GM21786 (cell line): ENCODE results near the gene IARS2.
"Not testable (repeated sequence)": the region's sequence is repeated elsewhere in the genome, so short reads cannot be mapped to it uniquely, and the experiment has no call there.

Experiments used
- ATAC-seq: cut with Tn5 transposase; IDR thresholded peaks from one replicate; pipeline ENCODE4 v1.9.1; 2021; ENCODE audit not compliant: unreplicated experiment

Gene IARS2

DNA sequence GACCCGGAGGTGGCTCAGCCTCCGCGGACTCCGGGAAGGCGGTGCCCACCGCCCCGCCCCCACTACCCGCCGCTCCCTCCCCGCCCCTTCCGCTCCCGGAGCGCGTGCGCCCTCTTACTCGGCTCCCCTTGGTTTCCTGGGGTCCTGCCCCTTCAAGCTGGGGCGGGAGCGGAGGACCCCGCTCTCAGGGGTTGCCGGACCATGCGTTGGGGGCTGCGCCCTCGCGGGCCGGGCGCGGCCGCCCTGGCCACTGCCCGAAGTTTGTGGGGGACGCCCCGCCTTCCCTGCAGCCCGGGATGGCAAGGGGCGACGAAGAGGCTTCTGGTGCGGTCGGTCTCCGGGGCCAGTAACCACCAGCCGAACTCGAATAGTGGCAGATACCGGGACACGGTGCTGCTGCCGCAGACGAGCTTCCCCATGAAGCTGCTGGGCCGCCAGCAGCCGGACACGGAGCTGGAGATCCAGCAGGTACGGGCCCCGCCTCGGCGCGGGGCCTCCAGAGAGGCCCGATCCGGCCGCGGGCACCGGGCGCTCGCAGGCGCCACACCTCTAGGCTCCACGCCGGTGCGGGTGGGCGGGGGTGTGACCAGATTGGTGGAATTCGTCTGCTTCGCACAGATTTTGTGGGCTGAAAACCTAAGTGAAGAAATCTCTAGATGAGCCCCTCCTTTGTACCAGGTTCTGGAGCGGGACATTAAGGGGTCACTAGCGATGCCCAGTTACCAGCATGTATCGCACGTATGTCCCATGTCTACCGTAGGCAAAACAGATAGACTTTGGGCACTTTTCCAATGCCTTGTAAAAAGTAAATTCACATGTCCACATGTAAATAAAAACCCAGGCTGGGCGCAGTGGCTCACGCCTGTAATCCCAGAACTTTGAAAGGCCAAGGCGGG is at the start of gene IARS2:
Gene IARS2 (plus strand): TSS at position 117 of the 896 bp plus-strand sequence. CDS start 85 bp downstream, at position 202.
- peak; percentile 51 for ATAC-seq

DNA sequence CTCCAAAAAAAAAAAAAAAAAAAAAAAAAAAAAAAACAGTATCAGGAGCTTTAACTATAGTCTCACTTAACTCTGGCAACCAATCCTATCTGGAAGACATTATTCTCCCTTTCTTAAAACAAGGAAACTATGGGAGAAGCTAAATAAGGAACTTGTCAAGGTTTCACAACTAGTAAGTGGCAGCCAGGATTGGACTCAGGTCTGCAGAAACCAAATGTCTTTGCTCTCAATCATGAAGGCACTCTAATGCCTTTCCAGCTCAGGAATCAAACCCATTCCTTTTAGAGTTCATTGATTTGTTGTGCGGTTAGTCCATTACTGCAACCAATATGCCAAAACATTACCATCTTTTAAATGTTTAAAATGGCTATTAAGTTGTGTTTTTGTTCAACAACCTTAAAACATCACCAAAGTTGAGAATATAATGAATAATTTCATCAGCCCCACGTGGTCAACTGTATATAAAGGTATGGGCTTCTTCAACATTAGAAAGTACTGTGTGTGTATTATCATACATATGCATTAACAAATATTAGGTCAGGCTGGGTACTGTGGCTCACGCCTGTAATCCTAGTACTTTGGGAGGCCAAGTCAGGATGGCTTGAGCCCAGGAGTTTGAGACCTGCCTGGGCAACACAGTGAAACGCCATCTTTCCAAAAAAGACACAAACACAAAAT is 49.1 kb upstream of the IARS2 start:
- no peak for ATAC-seq

DNA sequence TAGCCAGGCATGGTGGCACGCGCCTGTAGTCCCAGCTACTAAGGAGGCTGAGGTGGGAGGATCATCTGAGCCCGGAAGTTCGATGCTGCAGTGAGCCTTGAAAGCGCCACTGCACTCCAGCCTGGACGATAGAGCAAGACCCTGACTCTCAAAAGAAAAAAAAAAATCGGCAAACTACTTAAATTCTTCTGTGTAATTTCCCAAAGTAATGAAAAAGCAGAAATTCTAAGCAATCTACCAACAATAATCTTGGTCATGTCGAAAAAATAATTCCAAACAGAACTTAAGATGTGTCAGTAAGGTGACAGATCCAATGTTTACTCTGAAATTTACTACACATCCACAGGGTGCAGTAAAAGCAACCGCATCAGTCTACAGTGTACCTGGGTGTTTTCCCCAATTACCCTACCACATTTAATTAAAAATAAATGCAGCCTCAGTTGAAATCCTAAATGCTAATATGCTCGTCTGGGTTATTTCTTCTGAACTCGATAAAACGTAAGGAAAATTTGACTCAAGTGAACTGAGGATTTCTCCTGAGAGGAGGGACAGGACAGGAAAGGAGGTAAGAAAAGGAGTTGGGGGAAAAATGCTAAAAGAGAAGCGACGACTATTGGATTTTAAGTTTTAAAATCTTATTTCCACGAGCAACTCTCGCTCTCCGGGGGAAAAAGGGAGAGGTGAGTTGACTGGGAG is 48.4 kb upstream of the IARS2 start:
- peak; percentile 19 for ATAC-seq

DNA sequence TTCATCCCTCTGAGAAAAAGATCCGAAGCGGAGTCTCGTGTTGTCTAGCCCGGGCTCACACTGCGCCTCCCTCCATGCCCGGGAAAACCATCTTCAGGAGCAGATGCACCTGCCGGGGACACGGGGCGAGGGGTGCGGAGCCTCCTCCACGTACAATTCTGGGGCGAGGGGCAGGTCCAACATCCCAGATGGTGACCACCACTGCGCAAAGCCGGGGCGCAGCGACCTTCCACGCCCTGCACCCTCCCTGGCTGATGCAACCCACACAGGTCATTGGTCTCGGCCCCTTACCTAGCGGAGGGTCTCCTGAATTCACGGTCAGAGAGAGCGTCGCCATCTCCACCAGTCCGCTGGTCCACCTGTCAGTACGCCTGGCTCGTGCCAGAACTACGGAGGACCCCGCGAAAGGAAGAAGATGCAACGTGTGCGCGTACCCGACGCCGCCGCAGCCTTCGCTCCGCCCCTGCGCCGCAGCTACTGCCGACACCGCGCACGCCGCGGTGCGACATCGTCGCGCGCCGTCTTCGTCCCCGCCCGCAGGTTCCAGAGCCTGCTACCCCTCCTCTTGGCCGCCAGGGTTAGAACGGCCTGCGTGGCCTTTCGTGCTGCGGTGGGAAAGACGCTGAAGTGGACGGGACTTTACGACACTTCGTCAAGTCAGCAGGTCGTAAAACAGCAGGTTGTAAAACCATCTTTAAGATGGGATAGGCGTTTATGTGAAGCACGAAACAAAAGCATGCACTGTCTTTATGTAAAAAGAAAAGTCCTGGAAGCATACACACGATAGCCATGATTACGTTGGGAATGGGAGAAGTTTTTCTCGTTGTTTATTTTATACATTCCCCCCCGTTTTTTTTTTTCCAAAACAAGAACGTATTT is 47.6 kb upstream of the IARS2 start, which contains the start of gene EPRS1:
Gene EPRS1 (minus strand): TSS at position 454 of the 879 bp plus-strand sequence. CDS start 117 bp downstream, at position 337.
- ATAC-seq, result peak; percentile 98

DNA sequence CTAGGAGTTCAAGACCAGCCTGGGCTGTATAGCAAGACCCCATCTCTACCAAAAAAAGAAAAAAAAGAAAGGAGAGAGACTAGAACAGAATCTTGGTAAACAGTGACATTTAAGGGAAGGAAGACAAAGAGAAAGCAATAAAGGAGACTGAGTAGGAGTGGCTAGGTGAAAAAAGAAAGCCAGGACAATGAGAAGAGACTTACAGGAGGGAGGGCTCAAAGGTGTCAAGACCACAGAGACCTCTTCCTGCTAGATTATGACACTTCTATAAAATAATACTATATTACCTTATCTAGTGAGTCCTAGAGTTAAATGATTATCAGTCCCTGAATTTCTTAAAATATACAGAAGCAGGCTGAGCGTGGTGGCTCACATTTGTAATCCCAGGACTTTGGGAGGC is 37.6 kb upstream of the IARS2 start:
- no peak for ATAC-seq

DNA sequence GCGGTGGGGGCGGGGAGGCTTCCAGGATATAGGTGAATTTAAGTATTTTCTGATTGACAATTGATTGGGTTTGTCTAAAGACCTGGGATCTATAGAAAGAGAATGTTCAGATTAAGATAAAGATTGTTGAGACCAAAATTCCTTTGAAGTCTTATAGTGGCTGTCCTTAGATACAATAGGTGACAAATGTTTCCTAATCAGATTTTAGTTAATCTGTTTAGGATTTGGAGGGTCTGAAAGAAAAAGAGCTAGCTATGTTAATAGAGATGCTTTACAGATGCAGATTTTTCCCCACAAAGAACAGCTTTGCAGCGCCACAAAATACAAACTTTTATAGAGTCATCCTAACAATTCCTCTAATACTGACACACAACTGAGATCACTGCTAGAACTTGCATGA is 33.1 kb upstream of the IARS2 start:
- no peak for ATAC-seq

DNA sequence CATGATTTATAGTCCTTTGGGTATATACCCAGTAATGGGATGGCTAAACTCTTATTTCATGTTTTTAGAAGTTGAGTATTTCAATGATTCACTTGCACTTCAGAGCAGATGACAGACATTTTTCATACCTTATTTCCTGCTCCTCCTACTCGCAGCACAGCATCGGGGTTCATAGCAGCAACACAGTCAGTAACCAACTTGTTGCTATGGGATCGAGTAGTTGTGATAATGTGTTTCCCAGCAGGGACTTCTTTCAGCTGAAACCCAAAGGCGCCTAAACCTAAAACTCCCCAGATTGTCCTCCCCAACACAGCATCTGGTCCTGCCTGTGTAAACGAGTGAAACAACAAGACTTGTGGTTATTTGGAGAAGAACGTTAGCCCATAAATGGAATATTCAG is 31.3 kb upstream of the IARS2 start:
- ATAC-seq, result no peak

DNA sequence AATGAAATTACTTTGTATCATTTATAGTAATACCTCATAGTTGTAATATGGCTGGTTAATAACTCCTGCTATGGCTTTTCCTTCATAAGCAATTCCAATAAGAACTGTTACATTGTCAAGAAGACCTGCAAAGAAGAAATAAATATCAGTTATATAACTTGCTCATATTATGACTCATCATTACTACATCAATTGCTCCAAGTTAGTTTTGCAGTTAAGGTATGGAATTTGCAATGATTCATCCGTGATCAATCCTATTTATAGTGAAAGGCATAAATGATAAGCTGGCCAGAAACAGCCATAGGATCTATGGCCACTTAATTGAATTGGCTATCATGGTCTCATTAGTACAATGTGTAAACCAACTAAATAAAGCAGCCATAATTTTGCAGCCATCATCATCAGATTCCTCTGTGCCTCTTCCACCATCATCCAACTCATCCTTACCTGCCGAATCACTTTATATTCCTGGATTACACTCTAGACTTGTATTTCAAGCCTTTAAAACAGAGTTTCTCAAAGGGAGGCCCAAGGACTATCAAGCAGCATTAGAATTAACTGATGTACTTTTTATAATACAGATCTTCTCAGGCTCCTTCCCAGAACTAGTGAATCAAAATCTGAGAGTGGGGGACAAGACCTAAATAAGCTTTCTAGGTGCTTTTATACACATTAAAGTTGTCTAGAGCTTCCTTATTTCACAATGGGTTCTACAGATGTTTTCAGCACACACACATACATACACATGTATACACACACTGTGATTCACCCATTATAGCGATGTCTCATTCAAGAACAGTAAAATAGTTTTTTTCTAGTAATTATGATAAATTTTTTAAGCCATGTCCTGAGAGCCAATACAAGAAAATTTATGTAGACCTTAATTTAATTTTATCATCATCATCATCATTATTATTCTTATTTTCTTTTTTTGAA is 26.4 kb upstream of the IARS2 start:
- no peak for ATAC-seq

DNA sequence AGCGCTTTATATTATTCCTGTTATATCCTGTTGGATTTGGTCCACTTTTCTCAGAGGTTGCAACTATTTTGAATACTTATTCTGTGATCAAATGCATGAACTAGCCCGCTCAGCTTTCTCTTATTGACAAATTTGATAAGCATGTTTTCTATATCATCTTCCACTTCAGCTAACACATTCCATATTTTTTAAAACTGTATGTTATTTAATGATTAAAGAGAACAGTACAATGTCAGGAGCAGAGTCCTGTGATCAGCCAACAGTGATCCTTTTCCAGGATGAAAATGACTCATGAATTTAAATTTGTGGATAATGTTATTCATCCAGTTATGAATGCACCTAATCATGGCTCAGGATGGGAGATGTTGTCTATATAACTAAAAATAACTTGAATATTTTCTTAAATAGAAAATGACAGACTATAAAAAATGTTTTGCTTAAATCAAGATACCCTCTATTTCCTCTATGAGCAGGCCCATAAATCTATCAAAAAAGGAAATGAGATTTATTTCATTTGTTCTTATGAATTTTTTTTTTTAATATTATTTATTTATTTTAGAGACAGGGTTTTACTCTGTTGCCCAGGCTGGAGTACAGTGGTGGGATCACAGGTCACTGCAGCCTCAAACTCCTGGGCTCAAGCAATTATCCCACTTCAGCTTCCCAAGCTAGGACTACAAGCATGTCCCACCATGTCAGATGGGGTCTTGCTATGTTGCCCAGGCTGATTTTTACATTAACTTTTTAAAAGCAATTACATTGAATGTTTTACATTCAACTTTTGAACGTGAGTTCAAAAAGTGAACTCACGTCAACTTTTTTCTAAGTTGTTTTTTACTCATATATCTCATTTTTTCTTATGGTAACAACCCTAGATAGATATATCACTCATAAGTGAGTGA is 16.8 kb upstream of the IARS2 start:
- no peak for ATAC-seq

DNA sequence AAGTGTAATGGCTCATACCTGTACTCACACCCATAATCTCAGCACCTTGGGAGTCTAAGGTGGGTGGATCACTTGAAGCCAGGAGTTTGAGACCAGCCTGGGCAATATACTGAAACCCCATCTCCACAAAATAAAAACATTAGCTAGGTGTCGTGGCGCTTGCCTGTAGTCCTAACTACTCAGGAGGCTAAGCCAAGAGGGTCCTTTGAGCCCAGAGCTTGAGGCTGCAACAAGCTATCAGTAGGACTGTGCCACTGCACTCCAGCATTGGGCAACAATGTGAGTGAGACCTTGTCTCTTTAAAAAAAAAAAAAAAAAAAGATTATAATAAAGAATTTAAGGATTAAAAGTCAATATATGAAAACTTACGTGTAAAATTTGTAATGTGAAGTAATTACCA is 16.0 kb upstream of the IARS2 start:
- ATAC-seq, result no peak

DNA sequence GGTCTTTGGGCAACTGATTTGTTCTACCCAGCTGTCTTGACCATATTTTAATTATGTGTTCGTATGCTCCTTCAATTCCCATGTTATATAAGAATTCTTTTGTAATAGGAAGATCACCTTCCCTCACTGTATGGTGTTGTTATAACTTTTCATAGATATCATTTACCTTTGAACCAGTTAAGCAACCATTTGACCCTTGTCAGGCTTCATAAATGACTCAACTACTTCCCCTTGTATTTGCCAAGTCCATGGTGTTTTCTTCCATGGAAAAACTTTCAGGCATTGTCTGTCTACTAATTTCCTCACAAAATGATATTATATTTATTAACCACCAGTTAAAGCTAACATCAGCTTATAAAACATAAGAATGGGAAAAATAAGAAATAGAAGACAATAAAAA is 9.5 kb upstream of the IARS2 start:
- ATAC-seq, result no peak

DNA sequence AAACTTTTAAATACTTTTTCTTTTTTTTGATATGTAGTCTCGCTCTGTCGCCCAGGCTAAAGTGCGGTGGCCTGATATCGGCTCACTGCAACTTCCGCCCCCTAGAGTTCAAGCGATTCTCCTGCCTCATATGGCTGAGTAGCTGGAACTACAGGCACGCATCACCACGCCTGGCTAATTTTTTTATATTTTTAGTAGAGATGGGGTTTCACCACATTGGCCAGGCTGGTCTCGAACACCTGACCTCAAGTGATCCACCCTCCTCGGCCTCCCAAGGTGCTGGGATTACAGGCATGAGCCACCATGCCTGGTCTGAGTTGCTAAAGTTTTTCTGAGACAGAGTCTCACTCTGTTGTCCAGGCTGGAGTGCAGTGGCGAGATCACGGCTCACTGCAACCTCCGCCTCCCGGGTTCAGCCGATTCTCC is 7.7 kb upstream of the IARS2 start:
- peak; percentile 46 for ATAC-seq

DNA sequence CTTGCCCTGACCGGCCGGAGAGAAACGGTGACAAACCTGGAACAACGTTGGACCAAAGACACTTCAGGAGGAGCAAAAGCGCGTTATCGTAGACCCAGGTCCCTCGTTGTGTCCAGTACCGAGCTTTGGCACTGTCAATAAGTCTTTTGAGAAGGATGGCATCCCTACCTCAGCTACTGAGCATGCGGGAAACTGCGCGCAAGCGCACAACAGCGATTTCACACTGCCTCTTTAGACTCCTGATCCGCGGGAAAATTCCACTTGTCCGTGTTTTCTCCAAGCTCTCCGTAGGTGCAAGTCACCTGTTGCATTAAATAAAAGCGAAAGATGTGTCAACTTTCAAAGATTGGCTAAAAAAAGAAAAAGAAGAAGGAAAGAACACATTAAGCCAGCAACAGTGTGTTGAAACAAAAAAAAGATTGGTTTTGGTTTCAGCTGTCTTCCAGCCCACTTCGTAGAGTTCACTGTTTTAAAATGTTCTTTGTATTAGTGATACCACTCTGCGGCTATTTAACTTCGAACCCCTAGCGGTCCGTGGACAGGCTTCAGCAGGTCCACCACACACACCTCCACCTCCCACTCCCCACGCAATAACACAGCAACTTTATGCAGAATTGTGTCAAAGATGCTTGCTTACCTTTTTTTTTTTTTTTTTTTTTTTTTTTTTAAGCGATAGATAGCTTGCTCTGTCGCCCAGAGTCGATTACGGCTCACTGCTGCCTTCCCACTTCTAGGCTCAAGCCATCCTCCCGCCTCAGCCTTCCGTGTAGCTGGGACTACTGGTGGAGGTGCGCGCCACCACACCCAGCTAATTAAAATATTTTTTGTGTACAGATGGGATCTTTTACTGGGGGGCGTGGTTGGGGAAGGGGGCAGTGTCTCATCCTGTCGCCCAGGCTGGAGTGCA is 4.0 kb upstream of the IARS2 start, which contains the start of gene BPNT1:
Gene BPNT1 (minus strand): TSS at position 139 of the 907 bp plus-strand sequence. CDS start 9,942 bp downstream, outside the sequence.
- ATAC-seq, result peak; percentile 51

DNA sequence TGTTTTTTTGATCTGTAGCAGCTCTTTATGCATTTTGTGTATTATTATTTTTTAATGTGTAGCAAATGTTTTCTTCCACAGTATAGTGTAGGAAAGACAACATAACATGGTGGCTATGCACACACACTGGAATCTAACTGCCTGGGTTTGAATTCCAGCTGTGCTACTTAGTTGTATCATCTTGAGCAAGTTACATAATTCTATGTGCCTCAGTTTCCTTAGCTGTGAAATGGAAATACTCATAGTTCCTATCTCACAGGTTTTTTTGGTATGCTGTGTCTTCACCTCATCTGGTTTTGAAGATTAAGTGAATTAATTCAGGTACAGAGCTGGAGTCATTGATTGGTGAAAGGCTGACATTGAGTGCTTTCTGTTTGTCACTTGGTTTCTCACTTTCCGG is 1.2 kb upstream of the IARS2 start:
- no peak for ATAC-seq

DNA sequence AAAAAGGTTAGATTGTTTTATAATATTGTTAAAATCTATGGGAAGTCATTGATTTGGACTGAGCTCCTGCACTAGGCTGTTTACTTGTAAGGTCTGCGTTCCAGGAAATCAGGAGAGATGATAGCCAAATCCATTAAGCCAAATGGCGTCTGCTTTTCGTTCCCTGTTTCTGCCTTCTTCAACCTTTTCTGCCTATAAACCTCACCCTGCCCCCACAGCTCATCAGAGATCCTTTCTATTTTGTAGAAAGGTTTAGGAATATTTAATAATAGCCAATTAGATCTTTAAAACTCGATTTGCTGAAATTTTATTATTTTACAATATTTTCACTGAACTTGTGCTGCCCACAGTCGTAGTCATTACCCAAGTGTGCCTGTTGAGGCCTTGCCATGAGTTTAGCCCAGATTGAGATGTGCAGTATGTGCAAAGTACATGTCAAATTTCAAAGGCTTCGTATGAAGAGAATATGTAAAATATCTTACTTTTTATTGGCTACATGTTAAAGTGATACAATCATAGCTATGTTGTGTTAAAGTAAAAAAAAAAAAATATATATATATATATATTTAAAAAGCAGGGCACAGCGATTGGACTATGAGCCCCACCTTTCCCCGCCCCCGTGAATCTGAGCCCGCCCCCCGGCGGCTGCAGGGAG is 444 bp upstream of the IARS2 start:
- ATAC-seq, result peak; percentile 11

DNA sequence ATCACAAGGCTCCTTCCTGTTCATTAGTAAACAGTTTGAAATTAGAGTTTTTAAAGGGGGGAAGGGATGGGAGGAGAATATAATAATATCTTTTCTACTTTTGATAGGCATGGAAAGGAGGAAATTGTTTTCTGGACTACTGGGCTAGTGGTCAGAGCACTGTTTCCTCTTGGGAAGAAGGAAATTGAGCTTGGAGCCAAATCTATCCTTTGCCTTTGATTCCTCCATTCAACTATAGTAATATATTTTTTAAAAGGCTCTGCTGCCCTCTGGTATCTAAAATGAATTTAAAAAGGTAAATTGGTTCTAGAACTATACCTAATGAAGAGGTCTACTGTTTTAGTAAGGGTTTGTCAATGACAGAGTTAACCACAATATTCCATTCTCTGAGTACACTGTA is 5.9 kb downstream of the IARS2 start:
- ATAC-seq, result no peak

DNA sequence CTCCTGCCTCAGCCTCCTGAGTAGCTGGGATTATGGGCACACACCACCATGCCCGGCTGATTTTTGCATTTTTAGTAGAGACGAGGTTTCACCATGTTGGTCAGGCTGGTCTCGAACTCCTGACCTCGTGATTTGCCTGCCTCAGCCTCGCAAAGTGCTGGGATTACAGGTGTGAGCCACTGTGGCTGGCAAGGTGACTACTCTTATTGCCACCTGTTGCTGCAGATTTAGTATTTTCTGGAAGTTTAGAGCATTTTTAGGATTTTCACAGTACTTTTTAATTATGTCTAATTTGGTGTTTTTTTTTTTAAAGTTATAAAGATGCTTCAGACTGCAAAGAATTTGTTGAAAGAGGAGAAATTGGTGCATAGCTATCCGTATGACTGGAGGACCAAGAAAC is 16.5 kb downstream of the IARS2 start:
- ATAC-seq, result not testable (repeated sequence)
